GM12878 (cell line): ENCODE data around the gene C2CD4D. TPM values are rescaled to one million over a fixed set of nuclear protein-coding genes. Genes with fewer than 3 reads are reported as not detected.

Experiments used
- CREB1 ChIP-seq: IDR thresholded peaks from 2 replicates; pipeline ENCODE4 v1.6.1; 2012; ENCODE audit warnings: low read depth, mild to moderate bottlenecking, inconsistent platforms
- FOS ChIP-seq: IDR thresholded peaks from 3 replicates; pipeline ENCODE4 v1.6.1; 2011; ENCODE audit warnings: borderline replicate concordance; ENCODE audit not compliant: insufficient read length; ENCODE audit errors: extremely low read depth
- HCFC1 ChIP-seq: fragments of 150-350 bp; IDR thresholded peaks from 2 replicates; pipeline ENCODE4 v1.6.1; 2014; ENCODE audit warnings: low read length
- KAT2A ChIP-seq: conservative IDR thresholded peaks from 2 replicates; pipeline ENCODE4 v1.6.1; 2011; ENCODE audit warnings: low read depth, low read length; ENCODE audit not compliant: control insufficient read depth
- KDM1A ChIP-seq: fragments of 200-600 bp; sonication (generic); IDR thresholded peaks from 2 replicates; pipeline ENCODE4 v1.6.1; 2016; ENCODE audit warnings: borderline replicate concordance
- MEF2B ChIP-seq: fragments of 450-650 bp; IDR thresholded peaks from 2 replicates; pipeline ENCODE4 v1.6.1; 2018; ENCODE audit warnings: mild to moderate bottlenecking, moderate library complexity; ENCODE audit not compliant: partially characterized antibody, poor library complexity, severe bottlenecking
- MTA3 ChIP-seq: IDR thresholded peaks from 2 replicates; pipeline ENCODE4 v1.6.1; 2012; ENCODE audit warnings: low read length, inconsistent platforms, borderline replicate concordance
- PAX5 ChIP-seq: IDR thresholded peaks from 2 replicates; pipeline ENCODE4 v1.6.1; 2011; ENCODE audit warnings: low read depth, low read length, borderline replicate concordance
- ZNF207 ChIP-seq: fragments of 450-650 bp; IDR thresholded peaks from 2 replicates; pipeline ENCODE4 v1.6.1; 2014; ENCODE audit warnings: antibody characterized with exemption, mild to moderate bottlenecking, borderline replicate concordance
- ZZZ3 ChIP-seq: IDR thresholded peaks from 2 replicates; pipeline ENCODE4 v1.6.1; 2011; ENCODE audit warnings: low read depth; ENCODE audit not compliant: control insufficient read depth, insufficient read length
- polyA plus RNA-seq, 11 experiments: library from polyadenylated mRNA; depleted of rRNA in 4 of 11; unstranded in 6 of 11; stranded (reverse) in 5 of 11; fragments of >200 nt; fragmentation: Nextera tagmentation in 4 of 11; fragmentation: Illumina TruSeq in 1 of 11; extraction: Ambion mirVana in 4 of 11; extraction: Trizol in 1 of 11; gene quantifications; 1 replicate in 1 of 11; 2 replicates in 10 of 11; pipeline versions ENCODE4 v1.2.1 to v1.2.3, GENCODE V29; 2011 to 2016; ENCODE audit warnings: inconsistent platforms in 2 of 11, missing spikeins in 2 of 11, low read depth in 1 of 11
- small RNA-seq: library from RNA; depleted of rRNA; stranded (forward); fragments of <200 nt; gene quantifications from one replicate; pipeline ENCODE3, GENCODE V24; 2014
- total RNA-seq, 4 experiments: library from RNA; depleted of rRNA in 3 of 4; stranded (reverse); fragments of >200 nt in 3 of 4; fragmentation: Illumina TruSeq in 1 of 4; extraction: Trizol in 1 of 4; gene quantifications; 2 replicates each; pipeline versions ENCODE4 v1.2.1 to v1.2.3, GENCODE V29; 2013 to 2021
- TF ChIP-seq, protein P1 (sequence below): IDR thresholded peaks from 2 replicates; pipeline ENCODE4 v1.6.1; 2012; ENCODE audit warnings: improper control_type of control experiment, low read depth, low read length; ENCODE audit not compliant: insufficient replicate concordance

The C2CD4D gene
- total and polyA plus RNA-seq, 10 of the 15 experiments (the other 5 are each of a cell fraction or from before 2014, with no cell fraction given), result 0.03 to 0.67 (median 0.13) TPM; not detected in 4

DNA sequence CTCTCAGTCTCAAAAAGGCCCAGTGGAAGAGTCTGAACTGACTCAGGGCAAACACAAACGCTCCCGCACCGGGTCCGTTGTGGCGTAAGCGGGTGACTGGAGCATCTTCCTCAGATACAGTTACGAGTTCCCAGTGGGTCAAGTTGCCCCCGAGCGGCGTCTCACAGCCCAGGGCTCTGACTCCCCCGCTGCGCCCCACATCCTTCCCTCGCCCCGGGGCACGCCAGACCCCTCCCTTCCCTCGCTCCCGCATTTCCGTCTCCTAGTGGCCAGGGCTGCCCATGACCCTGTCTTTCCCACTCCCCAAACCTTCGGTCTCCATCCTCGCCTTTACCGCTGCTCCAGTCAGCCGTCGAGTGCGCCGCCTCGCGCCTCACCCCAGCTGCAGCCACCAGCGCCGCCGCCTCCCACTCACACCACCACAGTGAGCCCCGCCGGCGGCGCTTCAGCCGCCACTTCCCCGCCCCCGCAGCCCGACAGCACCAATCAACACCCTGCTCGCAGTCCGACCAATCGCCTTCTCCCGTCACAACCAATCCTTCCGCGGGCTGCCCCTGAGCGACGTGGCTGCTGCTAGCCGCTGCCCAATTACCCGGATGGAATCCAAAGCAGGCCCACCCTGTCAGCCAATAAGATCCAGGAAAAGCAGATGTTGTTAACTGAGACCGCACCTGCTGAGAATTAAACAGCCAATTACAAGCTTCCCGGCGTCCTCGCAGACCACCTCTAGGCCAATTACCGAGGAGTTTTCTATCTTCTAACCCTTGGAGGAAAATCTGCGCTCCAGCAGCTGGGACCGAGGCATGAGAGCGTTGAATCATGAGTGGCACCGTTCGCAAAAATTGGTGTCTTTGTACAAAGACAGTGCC lies 49.3 kb downstream of the C2CD4D start, which contains the start of gene TDRKH (continued):
- TF ChIP-seq, protein P1, sequence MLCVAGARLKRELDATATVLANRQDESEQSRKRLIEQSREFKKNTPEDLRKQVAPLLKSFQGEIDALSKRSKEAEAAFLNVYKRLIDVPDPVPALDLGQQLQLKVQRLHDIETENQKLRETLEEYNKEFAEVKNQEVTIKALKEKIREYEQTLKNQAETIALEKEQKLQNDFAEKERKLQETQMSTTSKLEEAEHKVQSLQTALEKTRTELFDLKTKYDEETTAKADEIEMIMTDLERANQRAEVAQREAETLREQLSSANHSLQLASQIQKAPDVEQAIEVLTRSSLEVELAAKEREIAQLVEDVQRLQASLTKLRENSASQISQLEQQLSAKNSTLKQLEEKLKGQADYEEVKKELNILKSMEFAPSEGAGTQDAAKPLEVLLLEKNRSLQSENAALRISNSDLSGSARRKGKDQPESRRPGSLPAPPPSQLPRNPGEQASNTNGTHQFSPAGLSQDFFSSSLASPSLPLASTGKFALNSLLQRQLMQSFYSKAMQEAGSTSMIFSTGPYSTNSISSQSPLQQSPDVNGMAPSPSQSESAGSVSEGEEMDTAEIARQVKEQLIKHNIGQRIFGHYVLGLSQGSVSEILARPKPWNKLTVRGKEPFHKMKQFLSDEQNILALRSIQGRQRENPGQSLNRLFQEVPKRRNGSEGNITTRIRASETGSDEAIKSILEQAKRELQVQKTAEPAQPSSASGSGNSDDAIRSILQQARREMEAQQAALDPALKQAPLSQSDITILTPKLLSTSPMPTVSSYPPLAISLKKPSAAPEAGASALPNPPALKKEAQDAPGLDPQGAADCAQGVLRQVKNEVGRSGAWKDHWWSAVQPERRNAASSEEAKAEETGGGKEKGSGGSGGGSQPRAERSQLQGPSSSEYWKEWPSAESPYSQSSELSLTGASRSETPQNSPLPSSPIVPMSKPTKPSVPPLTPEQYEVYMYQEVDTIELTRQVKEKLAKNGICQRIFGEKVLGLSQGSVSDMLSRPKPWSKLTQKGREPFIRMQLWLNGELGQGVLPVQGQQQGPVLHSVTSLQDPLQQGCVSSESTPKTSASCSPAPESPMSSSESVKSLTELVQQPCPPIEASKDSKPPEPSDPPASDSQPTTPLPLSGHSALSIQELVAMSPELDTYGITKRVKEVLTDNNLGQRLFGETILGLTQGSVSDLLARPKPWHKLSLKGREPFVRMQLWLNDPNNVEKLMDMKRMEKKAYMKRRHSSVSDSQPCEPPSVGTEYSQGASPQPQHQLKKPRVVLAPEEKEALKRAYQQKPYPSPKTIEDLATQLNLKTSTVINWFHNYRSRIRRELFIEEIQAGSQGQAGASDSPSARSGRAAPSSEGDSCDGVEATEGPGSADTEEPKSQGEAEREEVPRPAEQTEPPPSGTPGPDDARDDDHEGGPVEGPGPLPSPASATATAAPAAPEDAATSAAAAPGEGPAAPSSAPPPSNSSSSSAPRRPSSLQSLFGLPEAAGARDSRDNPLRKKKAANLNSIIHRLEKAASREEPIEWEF, result no peak
- TF ChIP-seq MEF2B, result no peak
- TF ChIP-seq HCFC1, result no peak; the same call in 1 of the 2 replicates
- TF ChIP-seq MTA3, result no peak
- TF ChIP-seq PAX5, result no peak
- TF ChIP-seq CREB1, result peak; percentile 40
- no peak for TF ChIP-seq KAT2A
- TF ChIP-seq ZZZ3, result no peak
- no peak for TF ChIP-seq ZNF207
- no peak for TF ChIP-seq KDM1A
- TF ChIP-seq FOS, result peak; percentile 92
- TF ChIP-seq, all 136 proteins: peak for 49

Small RNA genes lying within 50 kb of the gene (small RNA-seq; reads per million reads assigned to genes)
- not detected for gene RF00019

Other genes starting within 250 kb of the C2CD4D start
Only the 7 nearest of the 12 such genes appear.
- not detected in 2 replicates for gene RIIAD1, start 118.3 kb downstream of the C2CD4D start, total RNA-seq (2014; rRNA removed)
- not detected in 2 replicates for gene RIIAD1, start 118.3 kb downstream of the C2CD4D start, total RNA-seq (2014; rRNA removed; fragmentation: Illumina TruSeq; extraction: Trizol)
- gene RIIAD1, start 118.3 kb downstream of the C2CD4D start, total RNA-seq (2021), result not detected in 2 replicates
- gene RIIAD1, start 118.3 kb downstream of the C2CD4D start, polyA plus RNA-seq (2011; rRNA removed), result not detected in 2 replicates
- gene RIIAD1, start 118.3 kb downstream of the C2CD4D start, polyA plus RNA-seq (2014; fragmentation: Illumina TruSeq; extraction: Trizol), result not detected in 2 replicates
- not detected for gene RIIAD1, start 118.3 kb downstream of the C2CD4D start, polyA plus RNA-seq (2014; fragmentation: Nextera tagmentation; extraction: Ambion mirVana)
- gene RIIAD1, start 118.3 kb downstream of the C2CD4D start, polyA plus RNA-seq (2014; rRNA removed), result not detected in 2 replicates
- not detected for gene RIIAD1, start 118.3 kb downstream of the C2CD4D start, polyA plus RNA-seq (2016; fragmentation: Nextera tagmentation; extraction: Ambion mirVana)
- gene MRPL9, start 76.3 kb downstream of the C2CD4D start, total RNA-seq (2014; rRNA removed), result 109 and 139 TPM in 2 replicates
- 107 and 116 TPM in 2 replicates for gene MRPL9, start 76.3 kb downstream of the C2CD4D start, total RNA-seq (2014; rRNA removed; fragmentation: Illumina TruSeq; extraction: Trizol)
- gene MRPL9, start 76.3 kb downstream of the C2CD4D start, total RNA-seq (2021), result 89.5 and 103 TPM in 2 replicates
- gene MRPL9, start 76.3 kb downstream of the C2CD4D start, polyA plus RNA-seq (2011; rRNA removed), result 124 and 147 TPM in 2 replicates
- 103 and 111 TPM in 2 replicates for gene MRPL9, start 76.3 kb downstream of the C2CD4D start, polyA plus RNA-seq (2014; fragmentation: Illumina TruSeq; extraction: Trizol)
- gene MRPL9, start 76.3 kb downstream of the C2CD4D start, polyA plus RNA-seq (2014; fragmentation: Nextera tagmentation; extraction: Ambion mirVana), result 10 to 100 TPM; 35.7 to 66.7 TPM
- gene MRPL9, start 76.3 kb downstream of the C2CD4D start, polyA plus RNA-seq (2014; rRNA removed), result 87.2 and 91.7 TPM in 2 replicates
- 100 to 1,000 TPM; 133 to 161 TPM for gene MRPL9, start 76.3 kb downstream of the C2CD4D start, polyA plus RNA-seq (2016; fragmentation: Nextera tagmentation; extraction: Ambion mirVana)
- gene TDRKH, start 49.3 kb downstream of the C2CD4D start, total RNA-seq (2014; rRNA removed), result 2.4 and 4.3 TPM in 2 replicates
- 2.9 and 3.5 TPM in 2 replicates for gene TDRKH, start 49.3 kb downstream of the C2CD4D start, total RNA-seq (2014; rRNA removed; fragmentation: Illumina TruSeq; extraction: Trizol)
- gene TDRKH, start 49.3 kb downstream of the C2CD4D start, total RNA-seq (2021), result 3.6 and 5.1 TPM in 2 replicates
- gene TDRKH, start 49.3 kb downstream of the C2CD4D start, polyA plus RNA-seq (2011; rRNA removed), result 1.5 and 1.8 TPM in 2 replicates
- gene TDRKH, start 49.3 kb downstream of the C2CD4D start, polyA plus RNA-seq (2014; fragmentation: Illumina TruSeq; extraction: Trizol), result 3.9 and 4.3 TPM in 2 replicates
- 1 to 10 TPM; 1.3 to 1.6 TPM for gene TDRKH, start 49.3 kb downstream of the C2CD4D start, polyA plus RNA-seq (2014; fragmentation: Nextera tagmentation; extraction: Ambion mirVana)
- 2.8 and 3.0 TPM in 2 replicates for gene TDRKH, start 49.3 kb downstream of the C2CD4D start, polyA plus RNA-seq (2014; rRNA removed)
- 1 to 10 TPM; 8.3 to 8.4 TPM for gene TDRKH, start 49.3 kb downstream of the C2CD4D start, polyA plus RNA-seq (2016; fragmentation: Nextera tagmentation; extraction: Ambion mirVana)
- gene LINGO4, start 34.4 kb downstream of the C2CD4D start, total RNA-seq (2014; rRNA removed), result not detected in 2 replicates
- not detected in 2 replicates for gene LINGO4, start 34.4 kb downstream of the C2CD4D start, total RNA-seq (2014; rRNA removed; fragmentation: Illumina TruSeq; extraction: Trizol)
- gene LINGO4, start 34.4 kb downstream of the C2CD4D start, total RNA-seq (2021), result not detected in 2 replicates
- not detected in 2 replicates for gene LINGO4, start 34.4 kb downstream of the C2CD4D start, polyA plus RNA-seq (2011; rRNA removed)
- gene LINGO4, start 34.4 kb downstream of the C2CD4D start, polyA plus RNA-seq (2014; fragmentation: Illumina TruSeq; extraction: Trizol), result not detected in 2 replicates
- not detected for gene LINGO4, start 34.4 kb downstream of the C2CD4D start, polyA plus RNA-seq (2014; fragmentation: Nextera tagmentation; extraction: Ambion mirVana)
- gene LINGO4, start 34.4 kb downstream of the C2CD4D start, polyA plus RNA-seq (2014; rRNA removed), result not detected in 2 replicates
- not detected for gene LINGO4, start 34.4 kb downstream of the C2CD4D start, polyA plus RNA-seq (2016; fragmentation: Nextera tagmentation; extraction: Ambion mirVana)
- gene RORC, start 8.0 kb downstream of the C2CD4D start, total RNA-seq (2014; rRNA removed), result not detected in 2 replicates
- gene RORC, start 8.0 kb downstream of the C2CD4D start, total RNA-seq (2014; rRNA removed; fragmentation: Illumina TruSeq; extraction: Trizol), result not detected in 2 replicates
- gene RORC, start 8.0 kb downstream of the C2CD4D start, total RNA-seq (2021), result 0.05 TPM in 1 of 2 replicates, not detected in the other
- gene RORC, start 8.0 kb downstream of the C2CD4D start, polyA plus RNA-seq (2011; rRNA removed), result not detected in 2 replicates
- not detected in 2 replicates for gene RORC, start 8.0 kb downstream of the C2CD4D start, polyA plus RNA-seq (2014; fragmentation: Illumina TruSeq; extraction: Trizol)
- not detected for gene RORC, start 8.0 kb downstream of the C2CD4D start, polyA plus RNA-seq (2014; fragmentation: Nextera tagmentation; extraction: Ambion mirVana)
- not detected in 2 replicates for gene RORC, start 8.0 kb downstream of the C2CD4D start, polyA plus RNA-seq (2014; rRNA removed)
- not detected for gene RORC, start 8.0 kb downstream of the C2CD4D start, polyA plus RNA-seq (2016; fragmentation: Nextera tagmentation; extraction: Ambion mirVana)
- not detected in 2 replicates for gene THEM5, start 13.9 kb upstream of the C2CD4D start, total RNA-seq (2014; rRNA removed)
- gene THEM5, start 13.9 kb upstream of the C2CD4D start, total RNA-seq (2014; rRNA removed; fragmentation: Illumina TruSeq; extraction: Trizol), result not detected in 2 replicates
- not detected in 2 replicates for gene THEM5, start 13.9 kb upstream of the C2CD4D start, total RNA-seq (2021)
- not detected in 2 replicates for gene THEM5, start 13.9 kb upstream of the C2CD4D start, polyA plus RNA-seq (2011; rRNA removed)
- gene THEM5, start 13.9 kb upstream of the C2CD4D start, polyA plus RNA-seq (2014; fragmentation: Illumina TruSeq; extraction: Trizol), result not detected in 2 replicates
- not detected for gene THEM5, start 13.9 kb upstream of the C2CD4D start, polyA plus RNA-seq (2014; fragmentation: Nextera tagmentation; extraction: Ambion mirVana)
- gene THEM5, start 13.9 kb upstream of the C2CD4D start, polyA plus RNA-seq (2014; rRNA removed), result not detected in 2 replicates
- gene THEM5, start 13.9 kb upstream of the C2CD4D start, polyA plus RNA-seq (2016; fragmentation: Nextera tagmentation; extraction: Ambion mirVana), result under 1 TPM in 1 of 2 experiments, not detected in 1; 0.16 TPM
- gene THEM4, start 69.7 kb upstream of the C2CD4D start, total RNA-seq (2014; rRNA removed), result 13.2 and 14.1 TPM in 2 replicates
- gene THEM4, start 69.7 kb upstream of the C2CD4D start, total RNA-seq (2014; rRNA removed; fragmentation: Illumina TruSeq; extraction: Trizol), result 16.7 and 17.1 TPM in 2 replicates
- gene THEM4, start 69.7 kb upstream of the C2CD4D start, total RNA-seq (2021), result 11.7 and 13.2 TPM in 2 replicates
- 18.6 and 21.9 TPM in 2 replicates for gene THEM4, start 69.7 kb upstream of the C2CD4D start, polyA plus RNA-seq (2011; rRNA removed)
- gene THEM4, start 69.7 kb upstream of the C2CD4D start, polyA plus RNA-seq (2014; fragmentation: Illumina TruSeq; extraction: Trizol), result 26.0 and 26.8 TPM in 2 replicates
- 1 to 10 TPM; 3.4 to 7.2 TPM for gene THEM4, start 69.7 kb upstream of the C2CD4D start, polyA plus RNA-seq (2014; fragmentation: Nextera tagmentation; extraction: Ambion mirVana)
- gene THEM4, start 69.7 kb upstream of the C2CD4D start, polyA plus RNA-seq (2014; rRNA removed), result 22.6 and 30.8 TPM in 2 replicates
- 10 to 100 TPM; 21.9 to 25.4 TPM for gene THEM4, start 69.7 kb upstream of the C2CD4D start, polyA plus RNA-seq (2016; fragmentation: Nextera tagmentation; extraction: Ambion mirVana)